Kidney (tissue), 14 donors: ENCODE measurements around the gene BMP8B. TPM values are rescaled to one million over a fixed set of nuclear protein-coding genes. Genes with fewer than 3 reads are reported as not detected.

Experiments used
- DNase-seq, 5 donors: peaks; one replicate each; pipeline ENCODE4 v3.0.0-alpha.2; 2013 to 2020
- FAIRE-seq: peaks from 2 replicates; lab custom pipeline; 2012; peaks lifted over from hg19 to GRCh38; lab: Jason Lieb, UNC
- H3K27ac ChIP-seq, 2 donors: one replicate each; pipeline ENCODE4 v1.7.0; 2013; ENCODE audit warnings: low read depth in 2 of 2, low read length in 2 of 2, inconsistent platforms in 1 of 2
- H3K27me3 ChIP-seq: one replicate; pipeline ENCODE4 v1.7.1; 2013; ENCODE audit warnings: low read length, inconsistent platforms; ENCODE audit not compliant: control insufficient read depth, insufficient read depth
- H3K36me3 ChIP-seq, 3 donors: one replicate each; pipeline versions ENCODE4 v1.7.0 to v1.7.1; 2013; ENCODE audit warnings: low read length in 3 of 3, control low read depth in 1 of 3, inconsistent platforms in 1 of 3; ENCODE audit not compliant: insufficient read depth in 3 of 3, control insufficient read depth in 2 of 3
- H3K4me1 ChIP-seq, 3 donors: one replicate each; pipeline versions ENCODE4 v1.7.0 to v1.7.1; 2013; ENCODE audit warnings: low read length in 3 of 3, inconsistent platforms in 1 of 3, low read depth in 1 of 3; ENCODE audit not compliant: control insufficient read depth in 2 of 3, insufficient read depth in 2 of 3
- H3K4me3 ChIP-seq, 3 donors: one replicate each; pipeline versions ENCODE4 v1.7.0 to v1.8.1; 2013; ENCODE audit warnings: low read length in 3 of 3, control low read depth in 1 of 3, inconsistent platforms in 1 of 3
- H3K9ac ChIP-seq, 3 donors: one replicate each; pipeline versions ENCODE4 v1.7.0 to v1.7.1; 2013; ENCODE audit warnings: low read length in 3 of 3, control low read depth in 1 of 3, inconsistent platforms in 1 of 3
- H3K9me3 ChIP-seq, 3 donors: one replicate each; pipeline versions ENCODE4 v1.7.0 to v1.7.1; 2013; ENCODE audit warnings: low read length in 3 of 3, control low read depth in 1 of 3, inconsistent platforms in 1 of 3; ENCODE audit not compliant: control insufficient read depth in 2 of 3, insufficient read depth in 1 of 3
- intact Hi-C: fragments of 100-400 bp; cut with DNase I; formaldehyde crosslinking; loops from one replicate; pipeline ENCODE4 v1.11.1; 2022
- polyA plus RNA-seq: library from polyadenylated mRNA; stranded (reverse); fragments of 350-450 nt; fragmentation: Illumina TruSeq; extraction: RNeasy Lipid Tissue Mini Kit (QIAGEN cat#74804); gene quantifications from one replicate; pipeline ENCODE4 v1.2.3, GENCODE V29; 2014; ENCODE audit warnings: low read depth, low replicate concordance; ENCODE audit not compliant: insufficient read depth
- total RNA-seq: library from RNA; stranded (reverse); fragmentation: NEBNext Ultra II Directional; extraction: Animal tissue kit (Norgen Biotek cat#: 25700); gene quantifications from one replicate; pipeline ENCODE4 v1.2.1, GENCODE V29; 2021
- TF ChIP-seq, protein P1 (sequence below): IDR thresholded peaks from 3 replicates; pipeline ENCODE4 v1.5.1; 2012; ENCODE audit warnings: mild to moderate bottlenecking, moderate library complexity, borderline replicate concordance; ENCODE audit not compliant: insufficient read depth; ENCODE audit errors: extremely low read depth
- donor health status: control.
- donor health status: control.
- donor health status: control.
- donor health status: control.
- donor health status: control.
- donor health status: DM: yes; HTN: yes; CAD: no.
- donor health status: Normal renal cell carcinoma (clear cell type).

BMP8B gene
- total and polyA plus RNA-seq, 2 donors from 2014 or later: 0.34 to 4.9 TPM

GRCh38 chr1:39729842-39730241 is 58.8 kb downstream of the BMP8B start:
- Histone ChIP-seq H3K9me3 (no peaks in the 10 kb centered on the region), H3K27me3 (peaks cover 27% of the 10 kb centered on the region), H3K4me1 (no peaks in the 10 kb centered on the region), H3K27ac (no peak overlapping the region), H3K36me3 (no peaks in the 10 kb centered on the region), H3K9ac (no peak overlapping the region), H3K4me3 (no peak overlapping the region)
- no peak for DNase-seq
- intact Hi-C loops: loop anchor here (10.0 kb wide), 2 partner anchors 115 to 125 kb away; no protein-coding TSS in a partner anchor
- no peak for FAIRE-seq
- TF ChIP-seq, protein P1, sequence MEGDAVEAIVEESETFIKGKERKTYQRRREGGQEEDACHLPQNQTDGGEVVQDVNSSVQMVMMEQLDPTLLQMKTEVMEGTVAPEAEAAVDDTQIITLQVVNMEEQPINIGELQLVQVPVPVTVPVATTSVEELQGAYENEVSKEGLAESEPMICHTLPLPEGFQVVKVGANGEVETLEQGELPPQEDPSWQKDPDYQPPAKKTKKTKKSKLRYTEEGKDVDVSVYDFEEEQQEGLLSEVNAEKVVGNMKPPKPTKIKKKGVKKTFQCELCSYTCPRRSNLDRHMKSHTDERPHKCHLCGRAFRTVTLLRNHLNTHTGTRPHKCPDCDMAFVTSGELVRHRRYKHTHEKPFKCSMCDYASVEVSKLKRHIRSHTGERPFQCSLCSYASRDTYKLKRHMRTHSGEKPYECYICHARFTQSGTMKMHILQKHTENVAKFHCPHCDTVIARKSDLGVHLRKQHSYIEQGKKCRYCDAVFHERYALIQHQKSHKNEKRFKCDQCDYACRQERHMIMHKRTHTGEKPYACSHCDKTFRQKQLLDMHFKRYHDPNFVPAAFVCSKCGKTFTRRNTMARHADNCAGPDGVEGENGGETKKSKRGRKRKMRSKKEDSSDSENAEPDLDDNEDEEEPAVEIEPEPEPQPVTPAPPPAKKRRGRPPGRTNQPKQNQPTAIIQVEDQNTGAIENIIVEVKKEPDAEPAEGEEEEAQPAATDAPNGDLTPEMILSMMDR: no peak

DNA sequence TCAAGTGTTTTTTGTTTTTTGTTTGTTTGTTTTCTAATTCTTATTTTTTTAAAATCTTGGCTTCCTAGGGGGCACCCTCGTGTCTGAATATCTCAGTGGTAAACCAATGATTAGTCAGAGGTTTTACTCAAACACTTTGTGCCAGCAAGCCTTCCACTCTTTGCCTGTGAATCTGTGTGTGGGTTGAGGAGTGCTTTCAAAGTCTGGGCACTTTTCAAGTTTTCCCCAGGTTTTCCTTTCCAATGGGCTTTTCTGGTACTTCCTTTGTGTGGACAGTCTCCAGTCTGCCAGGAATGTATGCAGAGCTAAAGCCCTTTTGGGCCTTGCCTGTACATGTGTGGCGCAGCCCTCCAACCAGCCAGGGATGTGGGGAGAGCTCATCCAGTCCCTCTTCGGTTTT is 59.6 kb downstream of the BMP8B start:
- no peak overlapping the region for H3K27ac ChIP-seq
- no peaks in the 10 kb centered on the region for H3K9me3 ChIP-seq
- no peaks in the 10 kb centered on the region for H3K36me3 ChIP-seq
- TF ChIP-seq, protein P1: no peak
- no peak overlapping the region for H3K4me3 ChIP-seq
- no peaks in the 10 kb centered on the region for H3K4me1 ChIP-seq
- DNase-seq (peak in 1 of 5 donors; percentile 48), FAIRE-seq (no peak)
- intact Hi-C loops: loop anchor here (10.0 kb wide), 2 partner anchors 116 to 124 kb away; no protein-coding TSS in a partner anchor
- H3K27me3 ChIP-seq: peaks cover 28% of the 10 kb centered on the region
- no peak overlapping the region for H3K9ac ChIP-seq

- Histone ChIP-seq H3K4me3 (no peak overlapping the region), H3K9me3 (no peaks in the 10 kb centered on the region), H3K27ac (no peak overlapping the region), H3K4me1 (no peaks in the 10 kb centered on the region), H3K9ac (no peak overlapping the region), H3K27me3 (peaks cover 26% of the 10 kb centered on the region), H3K36me3 (no peaks in the 10 kb centered on the region)
- intact Hi-C loops: loop anchor here (10.0 kb wide), 2 partner anchors 117 to 123 kb away; no protein-coding TSS in a partner anchor
- DNase-seq: peak in 1 of 5 donors; percentile 36
- TF ChIP-seq, protein P1: no peak
- FAIRE-seq: no peak
Measured at GRCh38 chr1:39727932-39728317, 60.7 kb downstream of the BMP8B start.
